ENCODE data around the gene CASQ1.

Gene CASQ1

GRCh38 chr1:160189649-160190625 is at the start of gene CASQ1:
TSS of gene CASQ1 (plus strand) at chr1:160190575. CDS start at chr1:160190752, 177 bp downstream.
- no peak for DNase-seq

- no peak for DNase-seq
Measured at GRCh38 chr1:160143695-160144094, 46.7 kb upstream of the CASQ1 start.

GRCh38 chr1:160144921-160145320 is 45.5 kb upstream of the CASQ1 start:
- no peak for DNase-seq

- no peak for DNase-seq
Measured at GRCh38 chr1:160146107-160146506, 44.3 kb upstream of the CASQ1 start.

DNA sequence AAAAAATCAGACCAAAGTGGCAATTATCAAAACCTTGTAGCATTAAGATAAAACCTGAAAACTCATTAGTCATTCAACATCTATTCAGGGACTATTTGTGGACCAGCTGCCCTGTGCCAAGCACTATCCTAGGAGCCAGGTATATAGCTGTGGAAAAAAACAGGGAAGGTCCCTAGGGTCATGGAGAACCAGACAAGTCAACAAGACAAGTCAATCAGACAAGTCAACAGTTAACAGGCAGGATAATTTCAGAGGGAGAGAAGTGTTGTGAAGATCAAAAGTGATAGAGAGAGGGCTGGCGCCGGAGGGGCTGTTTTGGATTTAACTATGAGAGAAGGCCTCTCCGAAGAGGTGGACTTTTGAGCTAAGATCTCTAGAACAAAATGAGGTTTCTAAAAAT is 42.3 kb upstream of the CASQ1 start:
- DNase-seq: no peak

DNA sequence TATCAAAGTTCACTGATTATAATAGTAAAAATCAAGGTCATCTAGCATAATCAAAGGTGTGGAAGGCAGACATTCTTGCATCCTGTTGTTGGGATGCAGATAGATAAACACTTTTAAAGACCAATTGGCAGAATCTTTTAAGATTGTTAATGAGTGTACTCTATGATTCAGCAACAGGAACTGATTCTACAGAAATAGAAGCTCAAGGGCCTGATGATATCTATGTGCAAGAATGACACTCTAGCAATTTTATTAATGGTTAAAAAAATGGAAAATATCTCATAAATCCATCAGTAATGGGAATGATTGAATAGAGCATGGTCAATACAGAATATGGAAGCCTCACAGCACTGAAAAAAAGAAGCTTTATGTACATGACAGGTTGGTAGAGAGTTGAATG is 41.1 kb upstream of the CASQ1 start:
- no peak for DNase-seq

DNA sequence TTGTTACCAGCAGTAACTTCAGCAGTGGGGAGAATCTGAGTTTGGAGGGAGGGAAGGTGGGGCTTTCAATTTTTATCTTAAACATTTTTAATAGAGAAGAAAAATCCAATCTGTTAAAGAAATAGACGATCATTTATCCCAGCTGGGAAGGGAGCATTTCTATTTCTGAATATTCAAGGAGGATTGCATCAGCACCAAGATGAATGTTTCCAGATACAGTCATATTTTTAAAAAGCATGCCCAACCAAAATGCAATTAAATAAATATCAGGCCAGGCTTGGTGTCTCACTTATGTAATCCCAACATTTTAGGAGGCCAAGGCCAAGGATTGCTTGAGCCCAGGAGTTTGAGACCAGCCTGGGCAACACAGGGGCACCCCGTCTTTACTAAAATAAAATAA is 40.7 kb upstream of the CASQ1 start:
- DNase-seq: no peak

GRCh38 chr1:160151303-160151702 is 39.1 kb upstream of the CASQ1 start, which contains the start of gene ATP1A4:
TSS of gene ATP1A4 (plus strand) at chr1:160151603. CDS start at chr1:160152041, 438 bp downstream.
- DNase-seq: no peak

DNA sequence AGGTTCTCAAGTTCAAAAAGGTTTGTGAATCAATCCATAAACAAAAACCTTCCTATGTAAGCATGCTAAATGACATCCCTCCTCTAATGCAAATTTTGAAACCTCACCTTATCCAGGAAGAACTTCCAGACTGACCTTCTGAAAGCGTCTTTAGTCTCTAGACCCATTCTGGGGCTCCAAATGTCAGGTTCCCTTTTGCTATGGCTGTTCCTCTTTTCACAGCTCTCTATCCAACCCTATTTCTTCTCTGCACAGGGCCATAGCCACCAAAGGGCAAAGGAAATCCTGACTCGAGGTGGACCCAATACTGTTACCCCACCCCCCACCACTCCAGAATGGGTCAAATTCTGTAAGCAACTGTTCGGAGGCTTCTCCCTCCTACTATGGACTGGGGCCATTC is 35.6 kb upstream of the CASQ1 start:
- no peak for DNase-seq

DNA sequence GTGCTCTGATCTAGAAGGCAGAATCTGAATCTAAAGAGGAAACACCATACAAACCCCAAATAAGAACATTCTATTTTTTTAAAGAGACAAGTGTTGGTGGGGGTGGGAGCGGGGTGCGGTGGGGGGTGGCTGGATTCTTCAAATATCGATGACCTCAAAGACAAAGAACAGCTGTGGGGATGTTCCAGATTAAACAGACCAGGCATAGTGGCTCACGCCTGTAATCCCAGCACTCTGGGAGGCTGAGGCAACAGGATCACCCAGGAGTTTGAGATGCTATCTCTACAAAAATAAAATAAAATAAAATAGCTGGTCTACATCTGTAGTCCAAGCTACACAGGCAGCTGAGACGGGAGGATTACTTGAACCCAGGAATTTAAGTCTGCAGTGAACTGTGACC is 34.0 kb upstream of the CASQ1 start:
- DNase-seq: no peak

- no peak for DNase-seq
Measured at GRCh38 chr1:160157174-160157573, 33.2 kb upstream of the CASQ1 start.

- no peak for DNase-seq
Measured at GRCh38 chr1:160158031-160158430, 32.3 kb upstream of the CASQ1 start.

- no peak for DNase-seq
Measured at GRCh38 chr1:160158534-160158933, 31.8 kb upstream of the CASQ1 start.

DNA sequence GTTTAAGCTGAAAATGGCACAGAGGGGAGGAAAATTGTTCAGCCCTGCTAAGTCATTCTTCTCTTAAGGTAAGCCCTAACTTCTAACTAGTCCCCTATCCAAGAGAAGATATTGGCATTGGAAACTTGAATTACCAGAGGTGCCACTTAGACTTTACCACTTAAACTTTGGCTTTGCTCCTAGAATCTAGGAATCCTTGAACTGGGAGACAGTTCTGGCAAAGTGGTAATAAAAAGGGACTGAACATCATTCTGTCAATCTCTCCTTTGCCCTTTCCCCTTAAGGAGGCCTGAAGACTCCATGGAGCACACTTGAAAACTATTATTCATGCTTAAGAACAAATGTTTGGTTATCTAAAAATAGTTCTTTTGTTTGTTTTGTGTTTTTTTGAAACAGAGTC is 30.5 kb upstream of the CASQ1 start:
- DNase-seq: no peak

DNA sequence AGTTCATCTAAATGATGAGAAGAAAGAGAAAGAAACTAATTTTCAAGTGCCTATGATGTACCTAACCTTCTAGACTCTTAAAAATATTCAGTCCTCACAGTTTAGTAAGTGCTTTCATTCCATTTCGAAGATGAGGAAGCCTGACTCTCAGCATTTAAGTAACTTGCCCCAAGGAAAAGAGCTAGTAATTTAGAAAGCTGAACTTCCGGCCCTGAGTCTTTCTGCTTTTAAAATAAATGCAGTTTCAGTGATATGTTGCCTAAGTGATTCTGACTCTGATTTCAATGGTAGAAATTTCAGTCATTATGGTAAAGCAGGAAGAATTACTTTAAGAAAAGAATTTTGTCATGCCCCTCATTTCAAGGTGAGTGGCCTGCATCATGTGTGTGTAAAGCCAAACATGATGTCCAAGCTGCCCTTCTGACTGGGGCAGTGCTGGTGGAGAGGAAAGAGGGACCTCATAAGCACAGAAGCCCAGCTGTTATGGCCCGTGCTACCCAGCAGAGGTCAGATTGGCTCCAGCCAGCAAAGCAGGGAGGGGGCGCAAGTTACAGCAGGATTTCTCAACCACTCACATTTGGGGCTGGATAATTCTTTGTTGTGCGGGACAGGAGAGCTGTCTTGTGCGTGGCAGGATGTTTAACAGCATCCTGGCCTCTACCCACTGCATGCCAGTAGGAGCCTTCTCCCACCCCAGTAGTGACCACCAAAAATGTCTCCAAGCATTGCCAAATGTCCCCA is 28.2 kb upstream of the CASQ1 start:
- DNase-seq: no peak

DNA sequence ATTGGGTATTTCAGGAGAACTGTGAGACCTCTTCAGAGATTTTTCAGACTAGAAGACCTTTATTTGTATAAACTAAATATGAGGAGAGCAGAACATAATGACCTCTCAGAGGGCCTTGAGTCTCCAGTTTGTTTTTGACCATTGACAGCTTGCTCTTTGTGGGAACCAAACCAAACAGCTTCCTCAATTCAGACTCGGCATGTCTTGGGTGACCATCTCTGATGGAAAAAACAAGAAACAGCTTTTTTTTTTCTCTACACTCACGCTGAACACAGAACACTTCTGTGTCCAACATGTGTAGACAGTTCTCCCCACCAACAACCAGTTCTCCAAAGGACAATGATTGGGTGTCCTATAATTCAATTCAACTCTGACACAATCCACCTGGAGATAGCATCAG is 27.4 kb upstream of the CASQ1 start:
- DNase-seq: no peak

- DNase-seq: no peak
Measured at GRCh38 chr1:160163615-160164014, 26.8 kb upstream of the CASQ1 start.

- no peak for DNase-seq
Measured at GRCh38 chr1:160164121-160164520, 26.3 kb upstream of the CASQ1 start.

DNA sequence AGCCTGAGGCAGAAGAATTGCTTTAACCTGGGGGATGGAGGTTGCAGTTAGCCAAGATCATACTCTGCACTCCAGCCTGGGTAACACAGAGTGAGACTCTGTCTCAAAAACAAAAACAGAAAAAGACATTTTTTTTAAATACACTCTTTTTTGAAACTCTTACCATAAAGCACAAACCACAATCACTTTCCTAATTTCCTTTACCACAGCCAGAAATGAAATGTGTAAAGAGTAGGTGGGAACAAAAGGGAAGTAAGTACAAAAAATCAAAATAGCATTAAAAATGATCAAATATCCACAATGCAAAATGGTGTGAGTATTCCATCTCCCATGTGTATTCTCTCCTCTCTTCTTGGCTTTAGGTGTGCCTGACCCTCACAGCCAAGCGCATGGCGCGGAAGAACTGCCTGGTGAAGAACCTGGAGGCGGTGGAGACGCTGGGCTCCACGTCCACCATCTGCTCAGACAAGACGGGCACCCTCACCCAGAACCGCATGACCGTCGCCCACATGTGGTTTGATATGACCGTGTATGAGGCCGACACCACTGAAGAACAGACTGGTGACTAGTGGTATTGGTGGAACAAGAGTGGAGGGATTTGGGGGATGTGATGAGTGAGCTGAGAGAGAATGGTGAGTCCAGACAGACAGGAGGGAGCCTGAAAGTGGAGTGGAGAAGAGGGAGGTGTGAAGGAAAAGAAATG is 24.1 kb upstream of the CASQ1 start:
- DNase-seq: no peak

GRCh38 chr1:160167056-160167455 is 23.3 kb upstream of the CASQ1 start:
- DNase-seq: no peak

- peak; percentile 32 for DNase-seq
Measured at GRCh38 chr1:160167580-160167979, 22.8 kb upstream of the CASQ1 start.

DNA sequence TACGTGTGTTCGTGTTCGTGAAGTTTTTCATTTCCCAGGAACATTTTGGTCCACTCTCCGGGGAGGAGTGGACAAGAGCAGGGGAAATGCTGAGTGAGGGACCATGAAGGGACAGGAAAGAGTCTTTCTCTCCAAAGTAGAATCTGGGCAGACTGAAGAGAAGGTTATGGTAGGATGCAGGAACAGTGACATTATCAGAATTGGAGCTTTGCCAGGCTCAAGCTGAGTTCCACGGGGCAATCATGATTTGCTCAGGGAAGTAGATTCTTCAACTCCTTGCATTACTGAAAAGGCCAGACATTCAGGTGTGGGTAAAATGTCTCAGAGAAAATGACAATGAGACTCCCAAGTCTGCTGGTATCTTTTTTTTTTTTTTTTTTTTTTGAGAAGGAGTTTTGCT is 22.4 kb upstream of the CASQ1 start:
- no peak for DNase-seq
